ENCODE measurements around the gene TMEM203. TPM values are rescaled to one million over a fixed set of nuclear protein-coding genes. Genes with fewer than 3 reads are reported as not detected.

TMEM203 gene
- total and polyA plus RNA-seq, 2 experiments from 2014 or later = 32.7 to 53.4 TPM

DNA sequence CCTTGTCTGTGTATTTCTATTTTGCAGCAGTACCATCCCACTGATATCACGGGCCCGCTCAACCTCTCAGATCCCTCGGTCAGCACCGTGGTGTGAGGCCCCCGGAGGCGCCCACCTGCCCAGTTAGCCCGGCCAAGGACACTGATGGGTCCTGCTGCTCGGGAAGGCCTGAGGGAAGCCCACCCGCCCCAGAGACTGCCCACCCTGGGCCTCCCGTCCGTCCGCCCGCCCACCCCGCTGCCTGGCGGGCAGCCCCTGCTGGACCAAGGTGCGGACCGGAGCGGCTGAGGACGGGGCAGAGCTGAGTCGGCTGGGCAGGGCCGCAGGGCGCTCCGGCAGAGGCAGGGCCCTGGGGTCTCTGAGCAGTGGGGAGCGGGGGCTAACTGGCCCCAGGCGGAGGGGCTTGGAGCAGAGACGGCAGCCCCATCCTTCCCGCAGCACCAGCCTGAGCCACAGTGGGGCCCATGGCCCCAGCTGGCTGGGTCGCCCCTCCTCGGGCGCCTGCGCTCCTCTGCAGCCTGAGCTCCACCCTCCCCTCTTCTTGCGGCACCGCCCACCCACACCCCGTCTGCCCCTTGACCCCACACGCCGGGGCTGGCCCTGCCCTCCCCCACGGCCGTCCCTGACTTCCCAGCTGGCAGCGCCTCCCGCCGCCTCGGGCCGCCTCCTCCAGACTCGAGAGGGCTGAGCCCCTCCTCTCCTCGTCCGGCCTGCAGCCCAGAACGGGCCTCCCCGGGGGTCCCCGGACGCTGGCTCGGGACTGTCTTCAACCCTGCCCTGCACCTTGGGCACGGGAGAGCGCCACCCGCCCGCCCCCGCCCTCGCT lies 37.5 kb downstream of the TMEM203 start:
- H3K27ac Mint-ChIP-seq = no peak overlapping the region
- H2AFZ ChIP-seq = no peak overlapping the region
- H3F3A ChIP-seq (replicated peaks; ENCODE audit: low read depth) = no peaks in the 10 kb centered on the region
- no peaks in the 10 kb centered on the region for H3K36me3 ChIP-seq (ENCODE audit: insufficient read depth)
- H3K4me3 ChIP-seq = peak overlapping the region; percentile 55
- no peak overlapping the region for H3K27ac ChIP-seq (ENCODE audit: low read depth)
- no peaks in the 10 kb centered on the region for H3K9me2 ChIP-seq (ENCODE audit: insufficient read depth)
- peaks cover 69% of the 10 kb centered on the region for H3K27me3 Mint-ChIP-seq (ENCODE audit: insufficient read depth, low read depth, poor library complexity)
- no peaks in the 10 kb centered on the region for H3K9me3 Mint-ChIP-seq
- H3K79me2 ChIP-seq (replicated peaks; ENCODE audit: insufficient read depth) = no peaks in the 10 kb centered on the region
- DNase-seq (ENCODE audit: low spot score) = peak; percentile 64
- peaks cover 5% of the 10 kb centered on the region; the same call in 2 of the 3 replicates for H3K4me1 Mint-ChIP-seq
- peak overlapping the region; percentile 82 for H3K4me2 ChIP-seq
- H3K4me1 ChIP-seq (ENCODE audit: insufficient read depth) = no peaks in the 10 kb centered on the region; the same call in 1 of the 2 replicates
- H3K4me3 Mint-ChIP-seq = peak overlapping the region; percentile 52; the same call in 1 of the 3 replicates
- H4K20me1 ChIP-seq (replicated peaks; ENCODE audit: insufficient read depth) = no peaks in the 10 kb centered on the region
- peak; percentile 22 for ATAC-seq
- no peaks in the 10 kb centered on the region for H3K36me3 Mint-ChIP-seq (ENCODE audit: low read depth)
- peaks cover 76% of the 10 kb centered on the region for H3K27me3 ChIP-seq (ENCODE audit: insufficient read depth)
- TF ChIP-seq, protein P1, sequence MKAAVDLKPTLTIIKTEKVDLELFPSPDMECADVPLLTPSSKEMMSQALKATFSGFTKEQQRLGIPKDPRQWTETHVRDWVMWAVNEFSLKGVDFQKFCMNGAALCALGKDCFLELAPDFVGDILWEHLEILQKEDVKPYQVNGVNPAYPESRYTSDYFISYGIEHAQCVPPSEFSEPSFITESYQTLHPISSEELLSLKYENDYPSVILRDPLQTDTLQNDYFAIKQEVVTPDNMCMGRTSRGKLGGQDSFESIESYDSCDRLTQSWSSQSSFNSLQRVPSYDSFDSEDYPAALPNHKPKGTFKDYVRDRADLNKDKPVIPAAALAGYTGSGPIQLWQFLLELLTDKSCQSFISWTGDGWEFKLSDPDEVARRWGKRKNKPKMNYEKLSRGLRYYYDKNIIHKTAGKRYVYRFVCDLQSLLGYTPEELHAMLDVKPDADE (IDR thresholded peaks at IDR 0.05) = no peak
- no peak for TF ChIP-seq REST (IDR thresholded peaks at IDR 0.05; ENCODE audit: unreplicated experiment)
- no peak for TF ChIP-seq NANOG (IDR thresholded peaks at IDR 0.05; ENCODE audit: borderline replicate concordance)
- TF ChIP-seq STAT1 (IDR thresholded peaks at IDR 0.05; ENCODE audit: unreplicated experiment) = no peak
- TF ChIP-seq, protein P2, sequence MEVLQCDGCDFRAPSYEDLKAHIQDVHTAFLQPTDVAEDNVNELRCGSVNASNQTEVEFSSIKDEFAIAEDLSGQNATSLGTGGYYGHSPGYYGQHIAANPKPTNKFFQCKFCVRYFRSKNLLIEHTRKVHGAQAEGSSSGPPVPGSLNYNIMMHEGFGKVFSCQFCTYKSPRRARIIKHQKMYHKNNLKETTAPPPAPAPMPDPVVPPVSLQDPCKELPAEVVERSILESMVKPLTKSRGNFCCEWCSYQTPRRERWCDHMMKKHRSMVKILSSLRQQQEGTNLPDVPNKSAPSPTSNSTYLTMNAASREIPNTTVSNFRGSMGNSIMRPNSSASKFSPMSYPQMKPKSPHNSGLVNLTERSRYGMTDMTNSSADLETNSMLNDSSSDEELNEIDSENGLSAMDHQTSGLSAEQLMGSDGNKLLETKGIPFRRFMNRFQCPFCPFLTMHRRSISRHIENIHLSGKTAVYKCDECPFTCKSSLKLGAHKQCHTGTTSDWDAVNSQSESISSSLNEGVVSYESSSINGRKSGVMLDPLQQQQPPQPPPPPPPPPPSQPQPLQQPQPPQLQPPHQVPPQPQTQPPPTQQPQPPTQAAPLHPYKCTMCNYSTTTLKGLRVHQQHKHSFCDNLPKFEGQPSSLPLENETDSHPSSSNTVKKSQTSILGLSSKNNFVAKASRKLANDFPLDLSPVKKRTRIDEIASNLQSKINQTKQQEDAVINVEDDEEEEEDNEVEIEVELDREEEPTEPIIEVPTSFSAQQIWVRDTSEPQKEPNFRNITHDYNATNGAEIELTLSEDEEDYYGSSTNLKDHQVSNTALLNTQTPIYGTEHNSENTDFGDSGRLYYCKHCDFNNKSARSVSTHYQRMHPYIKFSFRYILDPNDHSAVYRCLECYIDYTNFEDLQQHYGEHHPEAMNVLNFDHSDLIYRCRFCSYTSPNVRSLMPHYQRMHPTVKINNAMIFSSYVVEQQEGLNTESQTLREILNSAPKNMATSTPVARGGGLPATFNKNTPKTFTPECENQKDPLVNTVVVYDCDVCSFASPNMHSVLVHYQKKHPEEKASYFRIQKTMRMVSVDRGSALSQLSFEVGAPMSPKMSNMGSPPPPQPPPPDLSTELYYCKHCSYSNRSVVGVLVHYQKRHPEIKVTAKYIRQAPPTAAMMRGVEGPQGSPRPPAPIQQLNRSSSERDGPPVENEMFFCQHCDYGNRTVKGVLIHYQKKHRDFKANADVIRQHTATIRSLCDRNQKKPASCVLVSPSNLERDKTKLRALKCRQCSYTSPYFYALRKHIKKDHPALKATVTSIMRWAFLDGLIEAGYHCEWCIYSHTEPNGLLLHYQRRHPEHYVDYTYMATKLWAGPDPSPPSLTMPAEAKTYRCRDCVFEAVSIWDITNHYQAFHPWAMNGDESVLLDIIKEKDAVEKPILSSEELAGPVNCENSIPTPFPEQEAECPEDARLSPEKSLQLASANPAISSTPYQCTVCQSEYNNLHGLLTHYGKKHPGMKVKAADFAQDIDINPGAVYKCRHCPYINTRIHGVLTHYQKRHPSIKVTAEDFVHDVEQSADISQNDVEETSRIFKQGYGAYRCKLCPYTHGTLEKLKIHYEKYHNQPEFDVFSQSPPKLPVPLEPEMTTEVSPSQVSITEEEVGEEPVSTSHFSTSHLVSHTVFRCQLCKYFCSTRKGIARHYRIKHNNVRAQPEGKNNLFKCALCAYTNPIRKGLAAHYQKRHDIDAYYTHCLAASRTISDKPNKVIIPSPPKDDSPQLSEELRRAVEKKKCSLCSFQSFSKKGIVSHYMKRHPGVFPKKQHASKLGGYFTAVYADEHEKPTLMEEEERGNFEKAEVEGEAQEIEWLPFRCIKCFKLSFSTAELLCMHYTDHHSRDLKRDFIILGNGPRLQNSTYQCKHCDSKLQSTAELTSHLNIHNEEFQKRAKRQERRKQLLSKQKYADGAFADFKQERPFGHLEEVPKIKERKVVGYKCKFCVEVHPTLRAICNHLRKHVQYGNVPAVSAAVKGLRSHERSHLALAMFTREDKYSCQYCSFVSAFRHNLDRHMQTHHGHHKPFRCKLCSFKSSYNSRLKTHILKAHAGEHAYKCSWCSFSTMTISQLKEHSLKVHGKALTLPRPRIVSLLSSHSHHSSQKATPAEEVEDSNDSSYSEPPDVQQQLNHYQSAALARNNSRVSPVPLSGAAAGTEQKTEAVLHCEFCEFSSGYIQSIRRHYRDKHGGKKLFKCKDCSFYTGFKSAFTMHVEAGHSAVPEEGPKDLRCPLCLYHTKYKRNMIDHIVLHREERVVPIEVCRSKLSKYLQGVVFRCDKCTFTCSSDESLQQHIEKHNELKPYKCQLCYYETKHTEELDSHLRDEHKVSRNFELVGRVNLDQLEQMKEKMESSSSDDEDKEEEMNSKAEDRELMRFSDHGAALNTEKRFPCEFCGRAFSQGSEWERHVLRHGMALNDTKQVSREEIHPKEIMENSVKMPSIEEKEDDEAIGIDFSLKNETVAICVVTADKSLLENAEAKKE (CRISPR knock-in tag; IDR thresholded peaks at IDR 0.05) = no peak
- TF ChIP-seq ZNF114 (CRISPR knock-in tag; IDR thresholded peaks at IDR 0.05) = no peak
- TF ChIP-seq EZH2 (IDR thresholded peaks at IDR 0.05; ENCODE audit: low read depth, unreplicated experiment) = no peak
- TF ChIP-seq CREB1 (CRISPR knock-in tag; IDR thresholded peaks at IDR 0.05; ENCODE audit: low read depth) = no peak
- no peak for TF ChIP-seq JUNB (IDR thresholded peaks at IDR 0.05; ENCODE audit: unreplicated experiment)
- TF ChIP-seq CTCF (conservative IDR thresholded peaks at IDR 0.05; ENCODE audit: low read depth in 2 of 2) = no peak
- no peak for TF ChIP-seq POLR2AphosphoS5 (IDR thresholded peaks at IDR 0.05; ENCODE audit: low read depth)
- TF ChIP-seq EZH2phosphoT487 (IDR thresholded peaks at IDR 0.05; ENCODE audit: unreplicated experiment) = no peak
- TF ChIP-seq ZNF331 (CRISPR knock-in tag; IDR thresholded peaks at IDR 0.05; ENCODE audit: low read depth) = no peak
